Hepatocyte (in vitro differentiated cells): ENCODE measurements around the gene BCL11A.

Experiments used
- EZH2 ChIP-seq: fragments of 200-600 bp; sonication (generic); IDR thresholded peaks from 2 replicates; pipeline ENCODE4 v1.6.1; 2016; ENCODE audit warnings: antibody characterized with exemption, mild to moderate bottlenecking, borderline replicate concordance
- EZH2phosphoT487 ChIP-seq: fragments of 200-600 bp; sonication (generic); IDR thresholded peaks from one replicate; pipeline ENCODE4 v1.6.1; 2018; ENCODE audit warnings: antibody characterized with exemption, mild to moderate bottlenecking, low read depth, moderate library complexity; ENCODE audit not compliant: unreplicated experiment, severe bottlenecking
- TF ChIP-seq, protein P1 (sequence below): fragments of 200-600 bp; sonication (generic); IDR thresholded peaks from 2 replicates; pipeline ENCODE4 v1.5.1; 2016; ENCODE audit warnings: antibody characterized with exemption, mild to moderate bottlenecking; ENCODE audit not compliant: poor library complexity

DNA sequence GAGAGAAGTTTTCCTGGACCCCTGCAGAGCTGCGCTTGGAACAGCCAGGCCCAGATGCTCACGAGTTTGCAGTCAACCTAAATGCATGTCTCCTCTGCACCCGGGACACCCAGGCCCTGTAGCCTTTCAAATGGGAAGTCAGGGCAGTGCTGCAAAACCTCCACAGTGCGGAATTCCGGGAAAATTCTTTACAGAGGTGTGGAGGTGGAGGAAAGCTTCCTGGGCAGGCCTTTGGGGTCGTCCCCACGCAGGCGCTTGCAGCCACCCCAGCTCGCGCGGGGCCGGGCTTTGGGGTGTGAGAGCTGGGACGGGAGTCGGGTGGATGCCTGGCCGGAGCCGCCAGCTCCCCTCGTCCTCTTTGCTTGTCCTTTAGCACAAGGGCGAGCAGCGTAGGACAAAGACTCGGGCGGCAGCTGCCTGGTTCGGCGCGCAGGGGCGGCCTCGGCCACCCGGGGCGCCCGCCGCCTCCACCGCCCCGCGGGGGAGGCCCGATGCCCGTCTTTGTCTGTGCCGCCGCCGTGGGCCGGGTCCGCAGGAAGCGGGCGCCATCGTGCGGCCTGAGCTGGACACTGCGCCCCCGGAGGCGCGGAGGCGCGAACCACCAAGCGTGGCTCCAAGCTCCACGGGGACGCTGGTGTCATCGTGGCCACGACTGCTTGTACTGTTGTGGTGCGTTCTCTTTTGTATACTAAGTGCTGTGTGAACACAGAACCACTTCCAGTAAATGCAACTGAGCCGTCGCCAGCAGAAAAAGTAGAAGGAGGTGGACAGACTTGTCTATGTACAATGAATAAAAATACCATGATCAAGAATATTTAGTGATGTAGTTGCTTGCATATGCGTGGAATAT is 28.2 kb upstream of the BCL11A start:
- TF ChIP-seq, protein P1, sequence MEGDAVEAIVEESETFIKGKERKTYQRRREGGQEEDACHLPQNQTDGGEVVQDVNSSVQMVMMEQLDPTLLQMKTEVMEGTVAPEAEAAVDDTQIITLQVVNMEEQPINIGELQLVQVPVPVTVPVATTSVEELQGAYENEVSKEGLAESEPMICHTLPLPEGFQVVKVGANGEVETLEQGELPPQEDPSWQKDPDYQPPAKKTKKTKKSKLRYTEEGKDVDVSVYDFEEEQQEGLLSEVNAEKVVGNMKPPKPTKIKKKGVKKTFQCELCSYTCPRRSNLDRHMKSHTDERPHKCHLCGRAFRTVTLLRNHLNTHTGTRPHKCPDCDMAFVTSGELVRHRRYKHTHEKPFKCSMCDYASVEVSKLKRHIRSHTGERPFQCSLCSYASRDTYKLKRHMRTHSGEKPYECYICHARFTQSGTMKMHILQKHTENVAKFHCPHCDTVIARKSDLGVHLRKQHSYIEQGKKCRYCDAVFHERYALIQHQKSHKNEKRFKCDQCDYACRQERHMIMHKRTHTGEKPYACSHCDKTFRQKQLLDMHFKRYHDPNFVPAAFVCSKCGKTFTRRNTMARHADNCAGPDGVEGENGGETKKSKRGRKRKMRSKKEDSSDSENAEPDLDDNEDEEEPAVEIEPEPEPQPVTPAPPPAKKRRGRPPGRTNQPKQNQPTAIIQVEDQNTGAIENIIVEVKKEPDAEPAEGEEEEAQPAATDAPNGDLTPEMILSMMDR: peak; percentile 96
- TF ChIP-seq EZH2: no peak
- no peak for TF ChIP-seq EZH2phosphoT487
